GM10266 (cell line): ENCODE results near the gene SLC6A20.

Experiments
- DNase-seq: peaks from one replicate; pipeline ENCODE4 v3.0.0; 2012; ENCODE audit errors: extremely low spot score
- TF ChIP-seq, protein P1 (sequence below): IDR thresholded peaks from 2 replicates; pipeline ENCODE4 v1.5.1; 2012; ENCODE audit warnings: mild to moderate bottlenecking, low read depth; ENCODE audit not compliant: control insufficient read depth, insufficient read depth; ENCODE audit errors: missing control alignments

Gene SLC6A20

DNA sequence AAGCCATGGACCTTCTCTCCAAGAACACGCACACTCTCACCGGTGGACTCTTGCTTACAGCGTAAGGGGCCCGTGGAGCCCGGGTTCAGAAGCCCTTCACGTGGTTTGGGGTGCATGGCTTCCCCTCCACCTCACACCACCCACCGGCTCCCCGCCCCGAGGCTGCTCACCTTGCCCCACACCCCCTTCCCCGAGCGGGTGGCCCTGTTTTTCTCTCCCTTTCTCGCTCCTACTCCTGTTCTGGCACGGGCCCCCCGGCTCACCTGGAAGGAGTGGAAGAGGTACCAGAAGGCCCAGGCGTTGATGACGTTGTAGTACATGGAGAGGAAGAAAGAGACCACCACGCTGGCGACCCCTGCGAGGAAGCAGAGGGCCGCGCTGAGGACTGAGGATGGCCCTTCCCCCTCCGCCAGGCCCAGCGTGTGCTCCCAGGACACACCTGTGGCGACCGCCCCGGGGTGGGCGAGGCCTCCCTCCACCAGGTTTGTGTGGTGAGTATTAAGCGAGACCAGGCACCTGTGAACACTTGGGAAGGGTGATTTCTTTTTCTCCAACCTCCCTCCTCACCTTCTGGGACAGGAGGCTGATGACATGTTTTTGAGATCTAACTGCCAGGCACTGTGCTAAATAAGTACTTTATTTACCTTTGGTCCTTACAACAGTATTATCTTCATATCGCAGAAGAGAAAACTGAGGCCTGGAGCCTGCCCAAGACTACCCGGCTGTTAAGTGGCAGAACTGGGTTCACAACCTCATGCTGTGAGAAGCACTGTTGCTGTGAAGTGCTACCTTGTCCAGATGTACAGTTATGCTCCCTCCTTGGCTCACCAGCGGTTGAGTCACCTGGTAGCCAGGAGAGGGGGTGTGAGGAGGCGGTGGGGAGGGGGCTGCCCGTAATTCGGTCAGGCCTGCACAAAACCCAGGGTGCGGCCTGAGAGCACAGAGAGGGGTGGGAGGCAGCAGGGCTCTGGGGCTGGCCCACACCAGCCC lies 16.3 kb downstream of the SLC6A20 start:
- DNase-seq, result no peak

DNA sequence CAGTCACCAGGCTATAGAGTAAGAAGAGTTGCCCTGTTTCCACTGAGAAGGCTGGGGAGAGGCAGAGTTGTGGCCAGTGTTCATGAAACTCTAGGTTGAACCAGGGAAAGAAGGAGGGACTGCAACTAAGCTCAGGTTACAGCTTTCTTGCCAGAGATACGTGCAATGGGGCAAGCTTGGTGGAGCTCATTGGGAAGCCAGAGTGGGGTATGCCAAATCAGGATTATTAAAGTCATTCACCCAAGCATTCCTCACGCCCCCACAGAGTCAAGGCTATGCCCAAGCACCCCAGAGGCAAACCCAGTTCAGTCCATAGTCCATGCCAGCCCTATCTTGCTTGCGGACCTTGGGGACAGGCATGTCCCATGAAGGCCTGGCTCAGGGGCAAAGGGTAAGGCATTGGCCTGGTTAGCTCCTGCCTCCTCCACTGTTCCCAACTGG lies 17.6 kb downstream of the SLC6A20 start:
- TF ChIP-seq, protein P1, sequence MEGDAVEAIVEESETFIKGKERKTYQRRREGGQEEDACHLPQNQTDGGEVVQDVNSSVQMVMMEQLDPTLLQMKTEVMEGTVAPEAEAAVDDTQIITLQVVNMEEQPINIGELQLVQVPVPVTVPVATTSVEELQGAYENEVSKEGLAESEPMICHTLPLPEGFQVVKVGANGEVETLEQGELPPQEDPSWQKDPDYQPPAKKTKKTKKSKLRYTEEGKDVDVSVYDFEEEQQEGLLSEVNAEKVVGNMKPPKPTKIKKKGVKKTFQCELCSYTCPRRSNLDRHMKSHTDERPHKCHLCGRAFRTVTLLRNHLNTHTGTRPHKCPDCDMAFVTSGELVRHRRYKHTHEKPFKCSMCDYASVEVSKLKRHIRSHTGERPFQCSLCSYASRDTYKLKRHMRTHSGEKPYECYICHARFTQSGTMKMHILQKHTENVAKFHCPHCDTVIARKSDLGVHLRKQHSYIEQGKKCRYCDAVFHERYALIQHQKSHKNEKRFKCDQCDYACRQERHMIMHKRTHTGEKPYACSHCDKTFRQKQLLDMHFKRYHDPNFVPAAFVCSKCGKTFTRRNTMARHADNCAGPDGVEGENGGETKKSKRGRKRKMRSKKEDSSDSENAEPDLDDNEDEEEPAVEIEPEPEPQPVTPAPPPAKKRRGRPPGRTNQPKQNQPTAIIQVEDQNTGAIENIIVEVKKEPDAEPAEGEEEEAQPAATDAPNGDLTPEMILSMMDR, result no peak
- no peak for DNase-seq

More for the DNA sequence above, 16.3 kb downstream of the SLC6A20 start:
- TF ChIP-seq, protein P1, result no peak

DNA sequence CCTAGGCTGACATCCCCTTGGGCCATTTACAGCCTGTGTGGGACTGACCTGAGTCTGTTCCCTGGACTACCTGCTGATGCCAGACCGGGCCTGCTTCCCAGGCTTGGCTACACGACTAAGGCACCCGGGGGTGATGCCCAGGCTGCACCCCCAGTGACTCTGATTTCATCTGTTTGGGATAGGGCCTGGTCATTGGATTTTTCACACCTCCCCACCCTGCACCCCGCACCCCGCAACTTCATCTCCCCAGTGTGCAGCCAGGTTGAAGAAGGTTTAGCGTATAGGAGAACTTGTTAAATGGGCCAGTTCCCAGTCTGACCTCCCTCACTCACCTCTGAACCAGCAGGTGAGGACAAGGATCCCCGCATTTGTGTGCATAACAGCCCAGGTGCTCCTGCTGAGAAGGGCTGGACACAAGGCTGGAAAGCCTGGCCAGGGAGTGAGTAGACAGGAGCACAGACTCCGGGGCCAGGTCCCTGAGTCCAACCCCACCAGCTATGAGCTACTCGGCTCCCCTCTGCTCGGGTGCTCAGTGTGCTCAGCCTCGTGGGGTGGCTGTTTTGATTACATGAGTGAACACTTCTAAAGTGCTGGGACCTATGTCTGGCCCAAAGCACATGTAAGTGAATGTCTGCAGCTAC lies 18.5 kb downstream of the SLC6A20 start:
- TF ChIP-seq, protein P1, result no peak
- DNase-seq, result no peak

DNA sequence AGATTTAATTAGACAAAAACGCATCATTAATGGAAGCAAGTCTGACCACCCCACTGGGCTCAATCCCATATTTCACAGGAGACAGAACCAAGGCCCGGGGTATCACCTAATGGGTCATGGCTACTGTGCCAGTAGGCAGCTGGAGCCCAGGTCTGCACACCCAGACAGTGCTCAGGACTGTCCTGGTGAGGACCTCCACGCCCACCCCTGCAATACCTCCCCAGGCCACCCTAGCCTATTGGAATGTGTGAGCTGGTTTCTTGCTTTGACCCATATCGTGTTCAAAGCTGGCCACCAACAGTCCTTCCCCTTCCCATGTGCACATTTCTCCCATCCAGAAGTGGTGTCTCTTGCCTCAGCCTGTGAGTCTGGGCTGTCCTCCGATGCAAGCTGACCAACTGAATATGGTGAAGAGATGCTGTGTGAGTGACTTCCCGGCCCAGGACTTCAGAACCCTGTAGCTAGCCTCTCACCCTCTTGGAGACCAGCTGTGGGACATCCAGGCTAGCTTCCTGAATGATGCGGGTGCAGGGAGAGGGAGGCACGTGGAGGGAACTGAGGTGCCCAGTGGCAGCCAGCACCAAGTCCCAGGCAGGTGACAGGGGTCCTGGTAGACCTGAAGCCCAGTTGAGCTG lies 19.1 kb downstream of the SLC6A20 start:
- DNase-seq, result no peak
- TF ChIP-seq, protein P1, result no peak

DNA sequence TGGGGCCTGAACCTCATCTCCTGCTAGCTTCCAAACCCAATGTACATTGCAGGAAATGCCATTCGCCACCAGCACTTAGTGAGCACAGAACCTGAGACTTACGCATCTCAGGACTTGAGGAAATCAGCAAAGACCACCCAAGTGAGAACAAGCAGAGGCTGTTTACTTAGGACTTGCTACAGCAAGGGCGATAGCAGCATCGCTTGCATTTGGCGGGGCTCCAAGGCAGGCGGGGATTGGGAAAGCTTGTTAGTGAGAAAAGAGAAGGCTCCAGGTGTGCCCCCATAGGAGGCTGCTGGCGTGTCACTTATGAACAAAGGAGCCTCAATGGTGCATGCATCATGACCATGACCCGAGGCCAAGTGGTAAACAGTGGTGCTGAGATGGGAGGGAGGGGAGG lies 19.7 kb downstream of the SLC6A20 start:
- TF ChIP-seq, protein P1, result no peak
- DNase-seq, result no peak

DNA sequence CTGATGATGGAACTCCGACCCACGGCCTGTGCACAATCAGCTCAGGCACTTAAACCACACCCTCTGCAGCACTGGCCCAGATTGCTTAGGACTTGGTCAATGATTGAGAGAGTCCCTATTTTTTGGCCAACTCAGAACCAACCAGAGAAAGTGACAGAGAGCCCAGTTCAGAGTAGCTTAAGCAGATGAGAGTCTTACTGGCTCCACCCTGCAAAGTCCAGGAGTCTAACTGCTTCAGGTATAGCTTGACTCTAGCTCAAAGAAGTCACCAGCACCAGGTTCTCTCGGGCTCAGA lies 20.1 kb downstream of the SLC6A20 start:
- TF ChIP-seq, protein P1, result no peak
- DNase-seq, result no peak
